Neural cell (in vitro differentiated cells): Measurements from ENCODE around the gene CA12.

Experiments used
- CTCF ChIP-seq: fragments of 450-650 bp; IDR thresholded peaks from 2 replicates; pipeline ENCODE4 v1.5.1; 2014; ENCODE audit warnings: antibody characterized with exemption, mild to moderate bottlenecking, moderate library complexity; ENCODE audit not compliant: poor library complexity, severe bottlenecking
- MXI1 ChIP-seq: fragments of 450-650 bp; conservative IDR thresholded peaks from 2 replicates; pipeline ENCODE4 v1.6.1; 2014; ENCODE audit warnings: antibody characterized with exemption, mild to moderate bottlenecking; ENCODE audit not compliant: poor library complexity, severe bottlenecking

- TF ChIP-seq CTCF (no peak), MXI1 (no peak)
These were observed 32.0 kb downstream of the CA12 start for GRCh38 chr15:63349621-63350020.
